Stomach (tissue), 4 donors: ENCODE measurements around the gene ARHGEF12.

Experiments
- CTCF ChIP-seq, 7 experiments: fragments of 450-650 bp in 4 of 7; fragments of 200-600 bp in 3 of 7; sonication (generic) in 3 of 7; IDR thresholded peaks; one replicate each; pipeline ENCODE4 v1.5.1; 2016 to 2019; ENCODE audit warnings: antibody characterized with exemption in 7 of 7, control low read depth in 2 of 7, mild to moderate bottlenecking in 1 of 7
- EP300 ChIP-seq: sonication (generic); formaldehyde crosslinking; IDR thresholded peaks from one replicate; pipeline ENCODE4 v1.6.1; 2017; ENCODE audit warnings: antibody characterized with exemption
- POLR2A ChIP-seq, 4 donors: fragments of 450-650 bp; IDR thresholded peaks; one replicate each; pipeline ENCODE4 v1.6.1; 2016; ENCODE audit warnings: antibody characterized with exemption in 4 of 4, control low read depth in 2 of 4, mild to moderate bottlenecking in 1 of 4, moderate library complexity in 1 of 4
- POLR2AphosphoS5 ChIP-seq, 3 donors: sonication (generic); formaldehyde crosslinking; IDR thresholded peaks; one replicate each; pipeline ENCODE4 v1.6.1; 2016; ENCODE audit warnings: antibody characterized with exemption in 3 of 3

- TF ChIP-seq CTCF (IDR thresholded peaks at IDR 0.05) (no peak), POLR2A (IDR thresholded peaks at IDR 0.05) (no peak), POLR2AphosphoS5 (IDR thresholded peaks at IDR 0.05) (no peak), EP300 (no peak)
Measured at GRCh38 chr11:120363436-120363835, 27.2 kb downstream of the ARHGEF12 start.
